Measurements from ENCODE around the gene SERPINB11.
"Not testable (repeated sequence)": the region's sequence is repeated elsewhere in the genome, so short reads cannot be mapped to it uniquely, and the experiment has no call there.

Gene SERPINB11

GRCh38 chr18:63702660-63703059, at the start of gene SERPINB11:
TSS of gene SERPINB11 (plus strand) at chr18:63702960. CDS start at chr18:63710194, 7,234 bp downstream.
- H3K27ac Mint-ChIP-seq, result no peak within 1 kb of the TSS
- H3K9me3 Mint-ChIP-seq, result no peaks in the 10 kb centered on the region
- no peaks in the 10 kb centered on the region for H3K27me3 Mint-ChIP-seq
- intact Hi-C loops (cut with micrococcal nuclease), result no loop called here
- H3K4me3 Mint-ChIP-seq, result no peak within 1 kb of the TSS
- no peaks in the 10 kb centered on the region for H3K36me3 Mint-ChIP-seq (ENCODE audit: low read depth)
- no peaks in the 10 kb centered on the region for H3K4me1 Mint-ChIP-seq (ENCODE audit: low read depth)

- H3K36me3 Mint-ChIP-seq (ENCODE audit: low read depth); H3K27me3 Mint-ChIP-seq; intact Hi-C loops (cut with micrococcal nuclease); H3K4me3 Mint-ChIP-seq; H3K27ac Mint-ChIP-seq; H3K9me3 Mint-ChIP-seq: not testable (repeated sequence)
- H3K4me1 Mint-ChIP-seq (ENCODE audit: low read depth), result peaks cover 11% of the 10 kb centered on the region
Observed at GRCh38 chr18:63658920-63659319, 43.8 kb upstream of the SERPINB11 start.

GRCh38 chr18:63661750-63662149, 41.0 kb upstream of the SERPINB11 start, which contains the start of gene SERPINB3:
TSS of gene SERPINB3 (minus strand) at chr18:63661893. CDS start at chr18:63661216, 677 bp downstream.
- H3K9me3 Mint-ChIP-seq, result peaks cover 12% of the 10 kb centered on the region
- H3K4me3 Mint-ChIP-seq; H3K36me3 Mint-ChIP-seq (ENCODE audit: low read depth); H3K4me1 Mint-ChIP-seq (ENCODE audit: low read depth); H3K27me3 Mint-ChIP-seq; H3K27ac Mint-ChIP-seq; intact Hi-C loops (cut with micrococcal nuclease): not testable (repeated sequence)

- no peaks in the 10 kb centered on the region for H3K27me3 Mint-ChIP-seq
- H3K4me3 Mint-ChIP-seq, result no peak overlapping the region
- H3K4me1 Mint-ChIP-seq (ENCODE audit: low read depth), result no peaks in the 10 kb centered on the region
- no peak overlapping the region for H3K27ac Mint-ChIP-seq
- intact Hi-C loops (cut with micrococcal nuclease), result no loop called here
- no peaks in the 10 kb centered on the region for H3K36me3 Mint-ChIP-seq (ENCODE audit: low read depth)
- peaks cover 18% of the 10 kb centered on the region for H3K9me3 Mint-ChIP-seq
Observed at GRCh38 chr18:63664571-63664970, 38.2 kb upstream of the SERPINB11 start.

GRCh38 chr18:63676526-63677323, 26.0 kb upstream of the SERPINB11 start:
- no peak overlapping the region for H3K4me3 Mint-ChIP-seq
- H3K36me3 Mint-ChIP-seq (ENCODE audit: low read depth), result no peaks in the 10 kb centered on the region
- intact Hi-C loops (cut with micrococcal nuclease), result no loop called here
- H3K9me3 Mint-ChIP-seq, result no peaks in the 10 kb centered on the region
- peaks cover 13% of the 10 kb centered on the region for H3K4me1 Mint-ChIP-seq (ENCODE audit: low read depth)
- H3K27me3 Mint-ChIP-seq, result peaks cover 7% of the 10 kb centered on the region
- H3K27ac Mint-ChIP-seq, result no peak overlapping the region

GRCh38 chr18:63677500-63678225, 25.1 kb upstream of the SERPINB11 start:
- no peaks in the 10 kb centered on the region for H3K9me3 Mint-ChIP-seq
- H3K27me3 Mint-ChIP-seq, result peaks cover 7% of the 10 kb centered on the region
- no peaks in the 10 kb centered on the region for H3K36me3 Mint-ChIP-seq (ENCODE audit: low read depth)
- intact Hi-C loops (cut with micrococcal nuclease), result no loop called here
- H3K27ac Mint-ChIP-seq, result no peak overlapping the region
- H3K4me3 Mint-ChIP-seq, result no peak overlapping the region
- peaks cover 13% of the 10 kb centered on the region for H3K4me1 Mint-ChIP-seq (ENCODE audit: low read depth)

- H3K27ac Mint-ChIP-seq, result no peak overlapping the region
- H3K9me3 Mint-ChIP-seq, result no peaks in the 10 kb centered on the region
- H3K4me3 Mint-ChIP-seq, result no peak overlapping the region
- peaks cover 18% of the 10 kb centered on the region for H3K4me1 Mint-ChIP-seq (ENCODE audit: low read depth)
- H3K27me3 Mint-ChIP-seq, result peaks cover 7% of the 10 kb centered on the region
- intact Hi-C loops (cut with micrococcal nuclease), result no loop called here
- H3K36me3 Mint-ChIP-seq (ENCODE audit: low read depth), result no peaks in the 10 kb centered on the region
Observed at GRCh38 chr18:63679820-63680606, 22.7 kb upstream of the SERPINB11 start.

GRCh38 chr18:63681449-63682340, 21.1 kb upstream of the SERPINB11 start:
- no peak overlapping the region for H3K4me3 Mint-ChIP-seq
- intact Hi-C loops (cut with micrococcal nuclease), result no loop called here
- peaks cover 12% of the 10 kb centered on the region for H3K27me3 Mint-ChIP-seq
- H3K9me3 Mint-ChIP-seq, result no peaks in the 10 kb centered on the region
- peaks cover 18% of the 10 kb centered on the region for H3K4me1 Mint-ChIP-seq (ENCODE audit: low read depth)
- H3K27ac Mint-ChIP-seq, result no peak overlapping the region
- no peaks in the 10 kb centered on the region for H3K36me3 Mint-ChIP-seq (ENCODE audit: low read depth)

GRCh38 chr18:63683152-63683551, 19.6 kb upstream of the SERPINB11 start:
- Mint-ChIP-seq H3K36me3 (ENCODE audit: low read depth) (no peaks in the 10 kb centered on the region), H3K9me3 (no peaks in the 10 kb centered on the region), H3K27me3 (peaks cover 13% of the 10 kb centered on the region), H3K27ac (no peak overlapping the region), H3K4me3 (no peak overlapping the region), H3K4me1 (ENCODE audit: low read depth) (peaks cover 8% of the 10 kb centered on the region)
- intact Hi-C loops (cut with micrococcal nuclease), result no loop called here

GRCh38 chr18:63683890-63684289, 18.9 kb upstream of the SERPINB11 start:
- Mint-ChIP-seq H3K4me3 (no peak overlapping the region), H3K9me3 (no peaks in the 10 kb centered on the region), H3K4me1 (ENCODE audit: low read depth) (peaks cover 5% of the 10 kb centered on the region), H3K27ac (no peak overlapping the region), H3K36me3 (ENCODE audit: low read depth) (no peaks in the 10 kb centered on the region), H3K27me3 (peaks cover 15% of the 10 kb centered on the region)
- intact Hi-C loops (cut with micrococcal nuclease), result no loop called here

- intact Hi-C loops (cut with micrococcal nuclease), result no loop called here
- Mint-ChIP-seq H3K4me1 (ENCODE audit: low read depth) (peaks cover 5% of the 10 kb centered on the region), H3K9me3 (no peaks in the 10 kb centered on the region)
Observed at GRCh38 chr18:63684718-63685117, 18.0 kb upstream of the SERPINB11 start.

GRCh38 chr18:63686871-63687270, 15.9 kb upstream of the SERPINB11 start:
- Mint-ChIP-seq H3K9me3 (peaks cover 10% of the 10 kb centered on the region), H3K4me3 (no peak overlapping the region), H3K4me1 (ENCODE audit: low read depth) (peaks cover 5% of the 10 kb centered on the region), H3K27me3 (peaks cover 20% of the 10 kb centered on the region), H3K27ac (no peak overlapping the region), H3K36me3 (ENCODE audit: low read depth) (no peaks in the 10 kb centered on the region)
- intact Hi-C loops (cut with micrococcal nuclease), result no loop called here

More at GRCh38 chr18:63684718-63685117, 18.0 kb upstream of the SERPINB11 start:
- no peaks in the 10 kb centered on the region for H3K36me3 Mint-ChIP-seq (ENCODE audit: low read depth)
- no peak overlapping the region for H3K27ac Mint-ChIP-seq
- no peak overlapping the region for H3K4me3 Mint-ChIP-seq
- peaks cover 15% of the 10 kb centered on the region for H3K27me3 Mint-ChIP-seq

GRCh38 chr18:63689064-63689463, 13.7 kb upstream of the SERPINB11 start:
- no peaks in the 10 kb centered on the region for H3K4me1 Mint-ChIP-seq (ENCODE audit: low read depth)
- H3K4me3 Mint-ChIP-seq, result no peak overlapping the region
- peaks cover 21% of the 10 kb centered on the region for H3K27me3 Mint-ChIP-seq
- H3K27ac Mint-ChIP-seq, result no peak overlapping the region
- intact Hi-C loops (cut with micrococcal nuclease), result no loop called here
- peaks cover 29% of the 10 kb centered on the region for H3K9me3 Mint-ChIP-seq
- H3K36me3 Mint-ChIP-seq (ENCODE audit: low read depth), result no peaks in the 10 kb centered on the region
